ENCODE results near the gene TPM4. TPM values are rescaled to one million over a fixed set of nuclear protein-coding genes. Genes with fewer than 3 reads are reported as not detected.

TPM4 gene
- total and polyA plus RNA-seq, 2 of the 8 experiments (the other 6 are each of a cell fraction or from before 2014, with no cell fraction given), result 160 to 359 TPM

- peaks cover 36 to 75% (median 60%) of the 10 kb centered on the region in 4 experiments for H3K36me3 ChIP-seq (ENCODE audit: control insufficient read depth in 2 of 4, insufficient read depth in 4 of 4, low read length in 3 of 4)
- FAIRE-seq, result no peak
Observed at GRCh38 chr19:16124953-16125352, 48.7 kb downstream of the TPM4 start.

More at GRCh38 chr19:16124953-16125352, 48.7 kb downstream of the TPM4 start:
- no peaks in the 10 kb centered on the region for H3K79me2 ChIP-seq (ENCODE audit: control insufficient read depth in 1 of 2, insufficient read depth in 2 of 2, low read length in 2 of 2)
- no peak overlapping the region for H2AK5ac ChIP-seq (ENCODE audit: low read depth, low read length)
- no peak overlapping the region for H3K23ac ChIP-seq (ENCODE audit: insufficient read length)
- no peaks in the 10 kb centered on the region for H3K9me3 ChIP-seq (ENCODE audit: insufficient read depth in 2 of 2, low read depth in 1 of 2, low read length in 1 of 2)
- no peak overlapping the region for H4K8ac ChIP-seq (ENCODE audit: extremely low read depth, insufficient read depth, low read length)
- H2BK120ac ChIP-seq (replicated peaks; ENCODE audit: low read depth, low read length), result no peak overlapping the region
- no peak overlapping the region for H2BK5ac ChIP-seq (ENCODE audit: low read depth, low read length)
- TF ChIP-seq KDM1A (IDR thresholded peaks at IDR 0.05; ENCODE audit: borderline replicate concordance, low read length), result no peak
- TF ChIP-seq TCF12 (IDR thresholded peaks at IDR 0.05; ENCODE audit: low read depth, low read length), result no peak
- no peak for TF ChIP-seq JUND (IDR thresholded peaks at IDR 0.05; ENCODE audit: low read length)
- TF ChIP-seq YY1 (IDR thresholded peaks at IDR 0.05; ENCODE audit: low read depth, low read length), result no peak
- TF ChIP-seq SP1 (IDR thresholded peaks at IDR 0.05; ENCODE audit: low read depth, low read length), result no peak
- H4K91ac ChIP-seq (replicated peaks; ENCODE audit: insufficient read length, low read length), result no peak overlapping the region
- H3K4me1 ChIP-seq (replicated peaks in 1 of 4; ENCODE audit: control insufficient read depth in 3 of 4, insufficient read depth in 4 of 4, low read length in 3 of 4), result no peaks in the 10 kb centered on the region
- H3K4me2 ChIP-seq (ENCODE audit: insufficient read depth in 1 of 2, low read depth in 2 of 2, low read length in 2 of 2), result no peak overlapping the region
- H4K20me1 ChIP-seq (replicated peaks in 1 of 2; ENCODE audit: control insufficient read depth in 1 of 2, insufficient read depth in 2 of 2, low read length in 2 of 2), result peaks cover 3 to 16% of the 10 kb centered on the region in 2 experiments
- H3K56ac ChIP-seq (replicated peaks; ENCODE audit: insufficient read length, low read depth, low read length), result no peak overlapping the region
- H3K79me1 ChIP-seq (ENCODE audit: low read depth, low read length), result no peaks in the 10 kb centered on the region; the same call in 1 of the 2 replicates
- no peak overlapping the region for H2BK12ac ChIP-seq (ENCODE audit: low read depth, low read length)
- H3K23me2 ChIP-seq (ENCODE audit: low read depth, low read length), result no peaks in the 10 kb centered on the region
- H3K9ac ChIP-seq (replicated peaks in 1 of 4; ENCODE audit: extremely low read depth in 1 of 4, low read depth in 3 of 4, low read length in 3 of 4), result no peak overlapping the region
- CTCF ChIA-PET (ENCODE audit: partially characterized antibody), result no interaction called here
- no peak overlapping the region for H3K18ac ChIP-seq (ENCODE audit: extremely low read depth, low read length)
- no peaks in the 10 kb centered on the region for H3K27me3 ChIP-seq (replicated peaks in 1 of 4; ENCODE audit: control insufficient read depth in 3 of 4, extremely low read depth in 1 of 4, insufficient read depth in 3 of 4, low read length in 3 of 4)
- no peak overlapping the region for H2BK20ac ChIP-seq (ENCODE audit: low read length)
- no peak overlapping the region for H3K14ac ChIP-seq (ENCODE audit: insufficient read length)
- no peak overlapping the region for H3K27ac ChIP-seq (ENCODE audit: low read depth, low read length)
- no peak overlapping the region for H3K4me3 ChIP-seq (ENCODE audit: extremely low read depth in 1 of 4, insufficient read depth in 2 of 4, low read depth in 3 of 4, low read length in 4 of 4)
- POLR2A ChIA-PET (ENCODE audit: partially characterized antibody), result interaction anchor here (2.0 kb wide), 1 partner anchor 9 kb away, joined by 7 read pairs; no protein-coding TSS in a partner anchor
- H4K5ac ChIP-seq (ENCODE audit: insufficient read length, low read depth, low read length), result no peak overlapping the region
- H2BK15ac ChIP-seq (ENCODE audit: low read length), result no peak overlapping the region
- 96% methylated on average over 10 of the region's 14 CpGs; no CpG with 5 or more reads in 1 of the 2 experiments for WGBS, 2 experiments (ENCODE audit: extremely low coverage in 1 of 2, insufficient coverage in 1 of 2, insufficient read length in 1 of 2, insufficient replicate concordance in 2 of 2, low coverage in 1 of 2, low lambda C conversion rate in 2 of 2, missing lambda C conversion rate in 1 of 2)
- no peak overlapping the region for H3K4ac ChIP-seq (replicated peaks; ENCODE audit: insufficient read length, low read depth, low read length)
- no peak overlapping the region for H2AFZ ChIP-seq (ENCODE audit: low read length)
- DNase-seq (ENCODE audit: low read depth in 1 of 2, low spot score in 2 of 2), result no peak
